BLaER1 (cell line): ENCODE measurements around the gene ANKS1A.

ENCODE experiments used
- H3K27ac ChIP-seq: shearing (Covaris generic); formaldehyde crosslinking; 2 replicates; pipeline ENCODE4 v1.8.1; 2022
- H3K27me3 ChIP-seq: shearing (Covaris generic); formaldehyde crosslinking; 2 replicates; pipeline ENCODE4 v1.8.1; 2022
- H3K36me3 ChIP-seq: shearing (Covaris generic); formaldehyde crosslinking; 2 replicates; pipeline ENCODE4 v1.8.1; 2022
- H3K4me1 ChIP-seq: shearing (Covaris generic); formaldehyde crosslinking; 2 replicates; pipeline ENCODE4 v1.8.1; 2022
- H3K4me2 ChIP-seq: shearing (Covaris generic); formaldehyde crosslinking; 2 replicates; pipeline ENCODE4 v1.8.1; 2022
- H3K4me3 ChIP-seq: shearing (Covaris generic); formaldehyde crosslinking; 2 replicates; pipeline ENCODE4 v1.8.1; 2022
- H3K9ac ChIP-seq: shearing (Covaris generic); formaldehyde crosslinking; 2 replicates; pipeline ENCODE4 v1.8.1; 2022
- H3K9me3 ChIP-seq: shearing (Covaris generic); formaldehyde crosslinking; 2 replicates; pipeline ENCODE4 v1.8.1; 2022
- H4K20me1 ChIP-seq: shearing (Covaris generic); formaldehyde crosslinking; 2 replicates; pipeline ENCODE4 v1.8.1; 2022
- Cebpa-rat ChIP-seq: shearing (Covaris generic); IDR thresholded peaks from 2 replicates; pipeline ENCODE4 v1.8.1; 2022

Gene ANKS1A

GRCh38 chr6:35084041-35084491, 195.0 kb downstream of the ANKS1A start:
- no peak for TF ChIP-seq Cebpa-rat
- H3K36me3 ChIP-seq: peaks cover 84% of the 10 kb centered on the region
- peaks cover 54% of the 10 kb centered on the region for H3K4me1 ChIP-seq
- no peaks in the 10 kb centered on the region for H3K9me3 ChIP-seq
- H3K4me3 ChIP-seq: no peak overlapping the region
- no peak overlapping the region for H3K4me2 ChIP-seq
- no peaks in the 10 kb centered on the region for H3K27me3 ChIP-seq
- no peaks in the 10 kb centered on the region for H4K20me1 ChIP-seq
- H3K9ac ChIP-seq: no peak overlapping the region
- H3K27ac ChIP-seq: no peak overlapping the region

GRCh38 chr6:35084511-35085203, 195.6 kb downstream of the ANKS1A start:
- H3K27ac ChIP-seq: no peak overlapping the region
- no peaks in the 10 kb centered on the region for H3K9me3 ChIP-seq
- no peak for TF ChIP-seq Cebpa-rat
- H3K9ac ChIP-seq: no peak overlapping the region
- H3K4me2 ChIP-seq: no peak overlapping the region
- no peaks in the 10 kb centered on the region for H4K20me1 ChIP-seq
- peaks cover 60% of the 10 kb centered on the region for H3K4me1 ChIP-seq
- H3K36me3 ChIP-seq: peaks cover 82% of the 10 kb centered on the region
- no peaks in the 10 kb centered on the region for H3K27me3 ChIP-seq
- no peak overlapping the region for H3K4me3 ChIP-seq

- Histone ChIP-seq H3K4me1 (peaks cover 62% of the 10 kb centered on the region), H3K9me3 (no peaks in the 10 kb centered on the region), H4K20me1 (no peaks in the 10 kb centered on the region), H3K27me3 (no peaks in the 10 kb centered on the region), H3K27ac (no peak overlapping the region), H3K4me3 (no peak overlapping the region), H3K4me2 (no peak overlapping the region), H3K36me3 (peaks cover 79% of the 10 kb centered on the region), H3K9ac (no peak overlapping the region)
- no peak for TF ChIP-seq Cebpa-rat
These were observed 196.6 kb downstream of the ANKS1A start for GRCh38 chr6:35085359-35086281.

GRCh38 chr6:35086282-35086632, 197.2 kb downstream of the ANKS1A start:
- H3K4me1 ChIP-seq: peaks cover 55% of the 10 kb centered on the region
- no peaks in the 10 kb centered on the region for H3K27me3 ChIP-seq
- no peak for TF ChIP-seq Cebpa-rat
- no peak overlapping the region for H3K9ac ChIP-seq
- H3K27ac ChIP-seq: no peak overlapping the region
- H3K9me3 ChIP-seq: no peaks in the 10 kb centered on the region
- no peaks in the 10 kb centered on the region for H4K20me1 ChIP-seq
- no peak overlapping the region for H3K4me2 ChIP-seq
- H3K4me3 ChIP-seq: no peak overlapping the region
- H3K36me3 ChIP-seq: peaks cover 77% of the 10 kb centered on the region

GRCh38 chr6:35086636-35087360, 197.7 kb downstream of the ANKS1A start:
- H3K4me2 ChIP-seq: no peak overlapping the region
- peaks cover 77% of the 10 kb centered on the region for H3K36me3 ChIP-seq
- H4K20me1 ChIP-seq: no peaks in the 10 kb centered on the region
- H3K9me3 ChIP-seq: no peaks in the 10 kb centered on the region
- H3K9ac ChIP-seq: no peak overlapping the region
- no peak overlapping the region for H3K4me3 ChIP-seq
- peaks cover 50% of the 10 kb centered on the region for H3K4me1 ChIP-seq
- TF ChIP-seq Cebpa-rat: no peak
- H3K27me3 ChIP-seq: no peaks in the 10 kb centered on the region
- H3K27ac ChIP-seq: no peak overlapping the region

- Histone ChIP-seq H3K4me1 (peaks cover 42% of the 10 kb centered on the region), H3K4me2 (peak overlapping the region; percentile 56), H3K9ac (no peak overlapping the region), H3K9me3 (no peaks in the 10 kb centered on the region), H3K27me3 (no peaks in the 10 kb centered on the region), H3K27ac (peak overlapping the region; percentile 59; the same call in 1 of the 2 replicates), H3K4me3 (no peak overlapping the region), H4K20me1 (no peaks in the 10 kb centered on the region), H3K36me3 (peaks cover 70% of the 10 kb centered on the region)
- no peak for TF ChIP-seq Cebpa-rat
These were observed 198.6 kb downstream of the ANKS1A start for GRCh38 chr6:35087361-35088280.

- H3K9me3 ChIP-seq: no peaks in the 10 kb centered on the region
- H3K4me2 ChIP-seq: peak overlapping the region; percentile 56
- TF ChIP-seq Cebpa-rat: no peak
- peaks cover 61% of the 10 kb centered on the region for H3K36me3 ChIP-seq
- H4K20me1 ChIP-seq: no peaks in the 10 kb centered on the region
- H3K4me3 ChIP-seq: no peak overlapping the region
- no peak overlapping the region for H3K9ac ChIP-seq
- H3K4me1 ChIP-seq: peaks cover 34% of the 10 kb centered on the region
- H3K27ac ChIP-seq: peak overlapping the region; percentile 59; the same call in 1 of the 2 replicates
- H3K27me3 ChIP-seq: no peaks in the 10 kb centered on the region
These were observed 199.5 kb downstream of the ANKS1A start for GRCh38 chr6:35088281-35089215.
